H1 (cell line): ENCODE results near the gene TSC22D1. TPM values are rescaled to one million over a fixed set of nuclear protein-coding genes. Genes with fewer than 3 reads are reported as not detected.

Experiments used
- CBX5 ChIP-seq: fragments of 300-800, 300-1000 bp; sonication (generic); IDR thresholded peaks from 2 replicates; pipeline ENCODE4 v1.7.1; 2016; ENCODE audit warnings: antibody characterized with exemption, low read length, low read depth
- CEBPB ChIP-seq: IDR thresholded peaks from 2 replicates; pipeline ENCODE4 v1.6.1; 2012; ENCODE audit warnings: low read depth, low read length
- CHD7 ChIP-seq: fragments of 300-600 bp; sonication (generic); IDR thresholded peaks from 2 replicates; pipeline ENCODE4 v1.7.1; 2012; ENCODE audit warnings: low read length, moderate library complexity, mild to moderate bottlenecking, inconsistent platforms; ENCODE audit not compliant: insufficient replicate concordance
- RBBP5 ChIP-seq: IDR thresholded peaks from 2 replicates; pipeline ENCODE4 v1.7.1; 2012; ENCODE audit warnings: low read depth, mild to moderate bottlenecking, inconsistent platforms, low read length, moderate library complexity, borderline replicate concordance
- SAP30 ChIP-seq: fragments of 300-600 bp; sonication (generic); IDR thresholded peaks from 2 replicates; pipeline ENCODE4 v1.7.1; 2012; ENCODE audit warnings: low read length, moderate library complexity, mild to moderate bottlenecking, inconsistent platforms; ENCODE audit not compliant: insufficient read depth, insufficient replicate concordance
- polyA plus RNA-seq, 7 experiments: library from polyadenylated mRNA; depleted of rRNA in 3 of 7; stranded (reverse) in 5 of 7; unstranded in 2 of 7; fragments of >200 nt in 5 of 7; fragments of 200-250 nt in 2 of 7; gene quantifications; 1 replicate in 5 of 7; 2 replicates in 1 of 7; 4 replicates in 1 of 7; pipeline versions ENCODE4 v1.2.1 to v1.2.3, GENCODE V29; 2011 to 2013; ENCODE audit warnings: missing spikeins in 2 of 7, mixed read lengths in 2 of 7
- total RNA-seq: library from RNA; stranded (reverse); fragmentation: NEBNext Ultra II Directional; extraction: Animal tissue kit (Norgen Biotek cat#: 25700); gene quantifications from 2 replicates; pipeline ENCODE4 v1.2.1, GENCODE V29; 2021
- TF ChIP-seq, protein P1 (sequence below): IDR thresholded peaks from 2 replicates; pipeline ENCODE4 v1.6.1; 2012; ENCODE audit warnings: low read length, inconsistent platforms

TSC22D1 gene
- total and polyA plus RNA-seq, 2 of the 8 experiments (the other 6 are each of a cell fraction or from before 2014, with no cell fraction given) = 52.6 to 80.9 TPM

GRCh38 chr13:44493213-44493812 lies 82.8 kb downstream of the TSC22D1 start (continued):
- TF ChIP-seq CHD7 (peak; percentile 70), RBBP5 (no peak), CBX5 (no peak), SAP30 (no peak), CEBPB (no peak)
- TF ChIP-seq, protein P1, sequence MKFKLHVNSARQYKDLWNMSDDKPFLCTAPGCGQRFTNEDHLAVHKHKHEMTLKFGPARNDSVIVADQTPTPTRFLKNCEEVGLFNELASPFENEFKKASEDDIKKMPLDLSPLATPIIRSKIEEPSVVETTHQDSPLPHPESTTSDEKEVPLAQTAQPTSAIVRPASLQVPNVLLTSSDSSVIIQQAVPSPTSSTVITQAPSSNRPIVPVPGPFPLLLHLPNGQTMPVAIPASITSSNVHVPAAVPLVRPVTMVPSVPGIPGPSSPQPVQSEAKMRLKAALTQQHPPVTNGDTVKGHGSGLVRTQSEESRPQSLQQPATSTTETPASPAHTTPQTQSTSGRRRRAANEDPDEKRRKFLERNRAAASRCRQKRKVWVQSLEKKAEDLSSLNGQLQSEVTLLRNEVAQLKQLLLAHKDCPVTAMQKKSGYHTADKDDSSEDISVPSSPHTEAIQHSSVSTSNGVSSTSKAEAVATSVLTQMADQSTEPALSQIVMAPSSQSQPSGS = no peak
